Trophoblast cell (in vitro differentiated cells and primary cell): ENCODE data around the gene PPAN.
A peak's percentile ranks its signal among the peaks of the same experiment; 100 is the strongest.

ENCODE experiments used
- DNase-seq, 2 donors: peaks; one replicate each; pipeline ENCODE4 v3.0.0-alpha.2; 2016
- H2AFZ ChIP-seq: 2 replicates; pipeline ENCODE4 v1.6.1; 2013; ENCODE audit warnings: low read length, moderate library complexity, mild to moderate bottlenecking; ENCODE audit not compliant: insufficient read depth, poor library complexity
- H2AK5ac ChIP-seq: 2 replicates; pipeline ENCODE4 v1.6.1; 2013; ENCODE audit warnings: mild to moderate bottlenecking, low read length
- H2BK120ac ChIP-seq: 2 replicates; pipeline ENCODE4 v1.6.1; 2013; ENCODE audit warnings: low read length, mild to moderate bottlenecking, moderate library complexity; ENCODE audit not compliant: insufficient read depth, poor library complexity
- H2BK12ac ChIP-seq: 2 replicates; pipeline ENCODE4 v1.6.1; 2013; ENCODE audit warnings: mild to moderate bottlenecking, low read length, moderate library complexity
- H2BK5ac ChIP-seq: 2 replicates; pipeline ENCODE4 v1.6.1; 2013; ENCODE audit warnings: low read length, low read depth, moderate library complexity, mild to moderate bottlenecking; ENCODE audit not compliant: poor library complexity
- H3K14ac ChIP-seq: 2 replicates; pipeline ENCODE4 v1.6.1; 2013; ENCODE audit warnings: mild to moderate bottlenecking, low read length
- H3K18ac ChIP-seq: 2 replicates; pipeline ENCODE4 v1.6.1; 2013; ENCODE audit warnings: mild to moderate bottlenecking, low read length
- H3K23ac ChIP-seq: 2 replicates; pipeline ENCODE4 v1.6.1; 2013; ENCODE audit warnings: low read length
- H3K27ac ChIP-seq: 2 replicates; pipeline ENCODE4 v1.5.1; 2013; ENCODE audit warnings: low read depth, mild to moderate bottlenecking, inconsistent platforms, low read length, moderate library complexity
- H3K27me3 ChIP-seq: 2 replicates; pipeline ENCODE4 v1.6.1; 2013; ENCODE audit warnings: inconsistent platforms, mild to moderate bottlenecking, low read length, moderate library complexity; ENCODE audit not compliant: insufficient read depth
- H3K36me3 ChIP-seq, 2 experiments: 1 replicate in 1 of 2; 2 replicates in 1 of 2; pipeline ENCODE4 v1.6.1; 2013; ENCODE audit warnings: low read length in 2 of 2, mild to moderate bottlenecking in 2 of 2, moderate library complexity in 1 of 2; ENCODE audit not compliant: insufficient read depth in 2 of 2, control insufficient read depth in 1 of 2
- H3K4ac ChIP-seq: 2 replicates; pipeline ENCODE4 v1.6.1; 2013; ENCODE audit warnings: low read depth, mild to moderate bottlenecking, low read length, moderate library complexity
- H3K4me1 ChIP-seq, 2 experiments: 1 replicate in 1 of 2; 2 replicates in 1 of 2; pipeline ENCODE4 v1.6.1; 2013; ENCODE audit warnings: low read length in 2 of 2, mild to moderate bottlenecking in 2 of 2, moderate library complexity in 1 of 2; ENCODE audit not compliant: insufficient read depth in 2 of 2, control insufficient read depth in 1 of 2
- H3K4me2 ChIP-seq: 2 replicates; pipeline ENCODE4 v1.6.1; 2013; ENCODE audit warnings: inconsistent platforms, mild to moderate bottlenecking, low read length, moderate library complexity
- H3K4me3 ChIP-seq: 2 replicates; pipeline ENCODE4 v1.5.1; 2013; ENCODE audit warnings: mild to moderate bottlenecking, low read depth, low read length, inconsistent platforms
- H3K79me1 ChIP-seq: one replicate; pipeline ENCODE4 v1.6.1; 2013; ENCODE audit warnings: low read length
- H3K79me2 ChIP-seq: 2 replicates; pipeline ENCODE4 v1.6.1; 2013; ENCODE audit warnings: low read length, mild to moderate bottlenecking; ENCODE audit not compliant: control insufficient read depth, insufficient read depth, poor library complexity
- H3K9ac ChIP-seq: 2 replicates; pipeline ENCODE4 v1.6.1; 2013; ENCODE audit warnings: mild to moderate bottlenecking, low read length
- H3K9me3 ChIP-seq: 2 replicates; pipeline ENCODE4 v1.6.1; 2013; ENCODE audit warnings: low read depth, mild to moderate bottlenecking, control low read depth, inconsistent platforms, low read length; ENCODE audit not compliant: insufficient read depth
- H4K12ac ChIP-seq: 2 replicates; pipeline ENCODE4 v1.6.1; 2013; ENCODE audit warnings: low read depth, mild to moderate bottlenecking, low read length, moderate library complexity
- H4K8ac ChIP-seq: 2 replicates; pipeline ENCODE4 v1.6.1; 2013; ENCODE audit warnings: low read depth, mild to moderate bottlenecking, low read length, moderate library complexity
- H4K91ac ChIP-seq: one replicate; pipeline ENCODE4 v1.6.1; 2013; ENCODE audit warnings: low read depth, mild to moderate bottlenecking, low read length, moderate library complexity
- WGBS: extraction: QIAGEN DNeasy Blood & Tissue Kit; methylation state at CpG from one replicate; pipeline ENCODE4 v1.1.7; 2013; ENCODE audit warnings: missing lambda C conversion rate; ENCODE audit not compliant: insufficient read length, insufficient coverage; ENCODE audit errors: extremely low coverage; 5-methylcytosine and 5-hydroxymethylcytosine counted together

PPAN gene

DNA sequence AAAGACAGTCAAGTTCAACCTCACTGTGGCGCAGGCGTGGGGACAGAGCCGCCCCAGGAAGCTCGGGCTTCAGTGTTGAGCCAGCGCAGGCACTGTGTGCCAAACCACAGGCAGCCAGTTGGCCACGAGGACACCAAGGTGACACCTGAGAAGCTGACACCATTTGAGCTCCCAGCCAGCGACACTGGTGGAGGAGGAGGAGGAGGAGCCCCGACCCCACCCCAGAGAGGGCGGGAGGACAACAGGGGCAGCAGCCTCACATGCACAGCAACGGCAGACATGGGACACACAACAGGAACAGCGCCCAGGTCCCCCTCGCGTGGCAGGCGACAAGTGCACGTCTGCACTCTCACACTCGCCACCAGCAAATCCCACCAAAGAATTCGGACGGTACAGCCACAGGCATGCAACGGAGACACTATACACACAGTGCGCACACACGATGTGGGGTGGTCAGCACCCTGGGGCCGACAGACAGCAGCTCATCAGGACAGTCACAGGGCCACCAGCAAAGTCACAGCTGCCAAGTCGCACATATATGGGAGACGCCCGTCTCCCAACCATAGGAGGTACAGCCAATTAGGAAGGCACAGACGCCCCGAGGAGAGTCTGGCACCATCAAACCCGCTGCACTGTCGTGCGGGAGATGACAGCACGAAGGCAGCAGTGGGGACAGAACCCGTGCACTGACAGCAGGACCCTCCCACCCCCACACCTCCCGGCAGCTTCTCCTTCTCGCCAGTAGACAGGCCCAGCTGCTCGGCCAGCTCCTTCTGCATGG is 10.1 kb downstream of the PPAN start:
- no peak for DNase-seq
- H3K18ac ChIP-seq = no peak overlapping the region
- H3K9ac ChIP-seq = no peak overlapping the region
- no peak overlapping the region for H2AFZ ChIP-seq
- no peak overlapping the region for H2BK5ac ChIP-seq
- H3K9me3 ChIP-seq = peaks cover 4% of the 10 kb centered on the region
- no peak overlapping the region for H3K4me3 ChIP-seq
- peaks cover 8% of the 10 kb centered on the region for H3K79me2 ChIP-seq
- no peak overlapping the region for H3K4me2 ChIP-seq
- WGBS = no CpG with 5 or more reads among the region's 35 CpGs
- no peak overlapping the region for H4K91ac ChIP-seq
- H3K14ac ChIP-seq = no peak overlapping the region
- no peak overlapping the region for H3K23ac ChIP-seq
- no peak overlapping the region for H2BK120ac ChIP-seq
- H3K27ac ChIP-seq = no peak overlapping the region
- no peak overlapping the region for H2BK12ac ChIP-seq
- no peaks in the 10 kb centered on the region for H3K27me3 ChIP-seq
- H3K79me1 ChIP-seq = peaks cover 6% of the 10 kb centered on the region
- H2AK5ac ChIP-seq = no peak overlapping the region
- H4K8ac ChIP-seq = no peak overlapping the region
- peaks cover 46 to 56% of the 10 kb centered on the region in 2 experiments for H3K36me3 ChIP-seq
- H3K4me1 ChIP-seq = peaks cover 6 to 7% of the 10 kb centered on the region in 2 experiments
- H3K4ac ChIP-seq = no peak overlapping the region
- H4K12ac ChIP-seq = no peak overlapping the region

DNA sequence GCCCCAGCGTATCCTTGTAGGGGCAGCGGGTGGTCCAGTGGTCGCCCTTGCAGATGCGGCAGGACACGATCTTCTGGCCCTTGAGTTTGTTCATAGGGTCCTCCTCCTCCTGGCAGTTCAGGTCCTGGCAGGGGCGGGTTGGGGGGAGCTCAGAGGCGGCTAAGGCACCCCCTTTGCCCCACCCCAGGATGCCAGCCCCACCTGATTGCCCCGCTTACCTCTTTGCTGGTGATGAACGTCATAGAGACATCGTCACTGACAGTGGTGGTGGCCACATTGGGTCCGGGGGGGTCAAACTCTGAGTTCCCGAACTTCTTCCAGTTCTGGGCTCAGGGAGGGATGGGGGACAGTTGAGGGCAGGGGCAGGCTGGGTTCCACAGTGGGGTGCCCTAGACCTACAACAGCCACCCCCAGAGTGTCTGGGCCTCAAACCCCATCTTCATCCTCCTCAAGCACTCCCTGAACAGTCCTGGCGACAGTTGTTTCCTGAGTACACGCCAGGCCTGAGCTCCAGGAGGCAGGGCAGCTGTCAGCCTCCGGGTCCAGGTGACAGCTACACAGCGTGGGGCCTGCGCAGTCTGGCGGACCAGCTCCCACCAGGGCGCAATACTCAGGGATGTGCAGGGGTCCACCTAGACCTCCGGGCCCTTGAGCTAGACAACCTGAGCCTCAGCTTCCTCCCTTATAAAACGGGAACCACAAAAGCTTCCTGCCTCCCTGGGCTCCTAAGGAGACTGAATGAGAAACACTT is 10.9 kb downstream of the PPAN start:
- no peak overlapping the region for H2BK5ac ChIP-seq
- H4K91ac ChIP-seq = no peak overlapping the region
- no peak overlapping the region for H3K18ac ChIP-seq
- H2BK12ac ChIP-seq = no peak overlapping the region
- H3K27me3 ChIP-seq = no peaks in the 10 kb centered on the region
- DNase-seq = no peak
- no peak overlapping the region for H4K8ac ChIP-seq
- H3K36me3 ChIP-seq = peaks cover 44 to 51% of the 10 kb centered on the region in 2 experiments
- H2AK5ac ChIP-seq = no peak overlapping the region
- no peak overlapping the region for H4K12ac ChIP-seq
- no peak overlapping the region for H3K23ac ChIP-seq
- H3K9ac ChIP-seq = no peak overlapping the region
- H3K14ac ChIP-seq = no peak overlapping the region
- H3K4me2 ChIP-seq = no peak overlapping the region
- H3K27ac ChIP-seq = no peak overlapping the region
- H3K4ac ChIP-seq = no peak overlapping the region
- H3K79me2 ChIP-seq = peaks cover 8% of the 10 kb centered on the region
- peaks cover 4% of the 10 kb centered on the region for H3K9me3 ChIP-seq
- no peak overlapping the region for H2BK120ac ChIP-seq
- no peak overlapping the region for H2AFZ ChIP-seq
- WGBS = no CpG with 5 or more reads among the region's 21 CpGs
- peaks cover 6% of the 10 kb centered on the region for H3K79me1 ChIP-seq
- peaks cover 6 to 7% of the 10 kb centered on the region in 2 experiments for H3K4me1 ChIP-seq
- H3K4me3 ChIP-seq = no peak overlapping the region

DNA sequence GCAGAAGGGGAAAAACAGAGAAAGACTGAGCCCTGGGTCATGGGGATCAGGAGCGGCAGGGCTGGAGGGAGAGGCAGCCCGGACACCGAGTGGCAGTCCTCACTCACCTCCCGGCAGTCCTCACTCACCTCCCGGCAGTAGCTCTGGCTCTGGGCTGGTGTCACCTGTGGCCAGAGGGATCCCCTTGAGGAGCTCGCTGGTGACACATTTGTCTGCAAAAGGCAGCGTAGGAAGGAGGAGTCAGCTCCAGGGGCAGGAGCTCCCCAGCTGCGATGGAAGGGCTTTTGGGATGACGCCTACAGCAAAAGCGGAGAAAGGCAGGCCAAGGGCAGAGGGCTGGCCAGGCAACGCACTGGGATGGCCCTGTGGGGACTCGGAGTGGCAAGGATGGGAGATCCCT is 12.8 kb downstream of the PPAN start:
- no CpG with 5 or more reads among the region's 12 CpGs for WGBS
- Histone ChIP-seq H4K91ac (peak overlapping the region; percentile 84), H2AFZ (peak overlapping the region; percentile 5), H3K4ac (peak overlapping the region; percentile 93), H3K14ac (peak overlapping the region; percentile 91), H2BK12ac (no peak overlapping the region), H3K4me2 (peak overlapping the region; percentile 95), H4K8ac (peak overlapping the region; percentile 96), H3K36me3 (peaks cover 44 to 45% of the 10 kb centered on the region in 2 experiments), H3K79me2 (peaks cover 8% of the 10 kb centered on the region), H3K27ac (no peak overlapping the region), H3K79me1 (peaks cover 6% of the 10 kb centered on the region), H3K27me3 (no peaks in the 10 kb centered on the region), H3K4me3 (peak overlapping the region; percentile 95), H2BK120ac (peak overlapping the region; percentile 21), H3K9ac (peak overlapping the region; percentile 87), H2BK5ac (no peak overlapping the region), H3K18ac (no peak overlapping the region), H3K9me3 (peaks cover 4% of the 10 kb centered on the region), H3K4me1 (peaks cover 5 to 6% of the 10 kb centered on the region in 2 experiments), H4K12ac (peak overlapping the region; percentile 83), H3K23ac (peak overlapping the region; percentile 15), H2AK5ac (peak overlapping the region; percentile 32)
- DNase-seq = no peak

- H2AK5ac ChIP-seq = no peak overlapping the region
- peaks cover 31 to 44% of the 10 kb centered on the region in 2 experiments for H3K36me3 ChIP-seq
- H3K79me1 ChIP-seq = peaks cover 6% of the 10 kb centered on the region
- no peak overlapping the region for H4K8ac ChIP-seq
- H3K9me3 ChIP-seq = peaks cover 4% of the 10 kb centered on the region
- H3K27ac ChIP-seq = no peak overlapping the region
- no peak overlapping the region for H3K9ac ChIP-seq
- no peak overlapping the region for H3K18ac ChIP-seq
- no peak overlapping the region for H3K4me3 ChIP-seq
- H4K12ac ChIP-seq = no peak overlapping the region
- H2AFZ ChIP-seq = no peak overlapping the region
- H2BK5ac ChIP-seq = no peak overlapping the region
- H3K14ac ChIP-seq = no peak overlapping the region
- H3K4me1 ChIP-seq = peaks cover 5 to 6% of the 10 kb centered on the region in 2 experiments
- no peaks in the 10 kb centered on the region for H3K27me3 ChIP-seq
- no peak overlapping the region for H4K91ac ChIP-seq
- peak; percentile 28 to 57 for DNase-seq
- H2BK120ac ChIP-seq = no peak overlapping the region
- H3K4ac ChIP-seq = no peak overlapping the region
- H3K4me2 ChIP-seq = no peak overlapping the region
- H3K79me2 ChIP-seq = peaks cover 8% of the 10 kb centered on the region
- H2BK12ac ChIP-seq = no peak overlapping the region
- WGBS = no CpG with 5 or more reads among the region's 9 CpGs
- H3K23ac ChIP-seq = no peak overlapping the region
Measured at GRCh38 chr19:10120538-10121189, 14.5 kb downstream of the PPAN start.
